ENCODE measurements around the gene FOSL1. TPM values are rescaled to one million over a fixed set of nuclear protein-coding genes. Genes with fewer than 3 reads are reported as not detected.

The FOSL1 gene
- total RNA-seq, 1 experiment from 2014 or later: 109 TPM

GRCh38 chr11:65919573-65920371 is 19.6 kb upstream of the FOSL1 start:
- DNase-seq (ENCODE audit: low spot score): no peak

- peak; percentile 93 for DNase-seq (ENCODE audit: low spot score)
Observed at GRCh38 chr11:65919141-65919572, 19.0 kb upstream of the FOSL1 start, which contains the start of gene DRAP1. Gene DRAP1, plus strand, starts transcription at chr11:65919426. Its CDS starts 76 bp downstream, at chr11:65919502.

GRCh38 chr11:65918211-65919140 is 18.3 kb upstream of the FOSL1 start, which contains the start of gene C11orf68:
Gene C11orf68, minus strand, starts transcription at chr11:65919062. Its CDS starts 31 bp downstream, at chr11:65919031.
- DNase-seq (ENCODE audit: low spot score): no peak

- no peak for DNase-seq (ENCODE audit: low spot score)
Observed at GRCh38 chr11:65917434-65918210, 17.4 kb upstream of the FOSL1 start.

GRCh38 chr11:65917077-65917433 is 16.9 kb upstream of the FOSL1 start:
- DNase-seq (ENCODE audit: low spot score): no peak

GRCh38 chr11:65916391-65916790 is 16.2 kb upstream of the FOSL1 start:
- no peak for DNase-seq (ENCODE audit: low spot score)

GRCh38 chr11:65915821-65916251 is 15.6 kb upstream of the FOSL1 start:
- DNase-seq (ENCODE audit: low spot score): peak; percentile 99

GRCh38 chr11:65915101-65915820 is 15.1 kb upstream of the FOSL1 start:
- no peak for DNase-seq (ENCODE audit: low spot score)

GRCh38 chr11:65912845-65913244 is 12.7 kb upstream of the FOSL1 start:
- DNase-seq (ENCODE audit: low spot score): peak; percentile 93

GRCh38 chr11:65911682-65912568 is 11.7 kb upstream of the FOSL1 start:
- DNase-seq (ENCODE audit: low spot score): peak; percentile 97

- DNase-seq (ENCODE audit: low spot score): no peak
Observed at GRCh38 chr11:65907878-65908277, 7.7 kb upstream of the FOSL1 start.

GRCh38 chr11:65906602-65907001 is 6.4 kb upstream of the FOSL1 start:
- no peak for DNase-seq (ENCODE audit: low spot score)

GRCh38 chr11:65903715-65904114 is 3.5 kb upstream of the FOSL1 start:
- no peak for DNase-seq (ENCODE audit: low spot score)

- DNase-seq (ENCODE audit: low spot score): peak; percentile 97
Observed at GRCh38 chr11:65903068-65903481, 2.9 kb upstream of the FOSL1 start.

- no peak for DNase-seq (ENCODE audit: low spot score)
Observed at GRCh38 chr11:65900899-65901180, 652 bp upstream of the FOSL1 start.

GRCh38 chr11:65899356-65900124 is 648 bp downstream of the FOSL1 start:
- no peak for DNase-seq (ENCODE audit: low spot score)

- DNase-seq (ENCODE audit: low spot score): no peak
Observed at GRCh38 chr11:65898656-65899355, 1.4 kb downstream of the FOSL1 start.

GRCh38 chr11:65897020-65897471 is 3.1 kb downstream of the FOSL1 start:
- no peak for DNase-seq (ENCODE audit: low spot score)

All from A172 (cell line).